Ovary (tissue), 3 donors: ENCODE data around the gene ACVRL1.

Source experiments
- CTCF ChIP-seq, 3 donors: fragments of 450-650 bp in 2 of 3; fragments of 200-600 bp in 1 of 3; IDR thresholded peaks; one replicate each; pipeline versions ENCODE4 v1.5.1 to v1.8.0; 2016 to 2022; ENCODE audit warnings: antibody characterized with exemption in 3 of 3, mild to moderate bottlenecking in 1 of 3
- POLR2A ChIP-seq: fragments of 450-650 bp; IDR thresholded peaks from one replicate; pipeline ENCODE4 v1.6.1; 2017; ENCODE audit warnings: antibody characterized with exemption, mild to moderate bottlenecking, moderate library complexity
- donor health status: DM: no; HTN: no; CAD: no.

- no peak for TF ChIP-seq CTCF (IDR thresholded peaks at IDR 0.05)
- TF ChIP-seq POLR2A = no peak
Measured at GRCh38 chr12:51891843-51892242, 15.5 kb upstream of the ACVRL1 start.
